ENCODE data around the gene CCDC18.
"Not testable (repeated sequence)": the region's sequence is repeated elsewhere in the genome, so short reads cannot be mapped to it uniquely, and the experiment has no call there.

The CCDC18 gene

GRCh38 chr1:93238425-93238824, 57.9 kb downstream of the CCDC18 start:
- H3K4me3 ChIP-seq (ENCODE audit: low read depth, low read length): no peak overlapping the region
- no peak for TF ChIP-seq CTCF (IDR thresholded peaks at IDR 0.05; ENCODE audit: borderline replicate concordance, insufficient read depth, low read depth, low read length)

GRCh38 chr1:93239863-93240262, 59.3 kb downstream of the CCDC18 start:
- H3K4me3 ChIP-seq (ENCODE audit: low read depth, low read length): no peak overlapping the region
- no peak for TF ChIP-seq CTCF (IDR thresholded peaks at IDR 0.05; ENCODE audit: borderline replicate concordance, insufficient read depth, low read depth, low read length)

GRCh38 chr1:93243233-93243632, 62.7 kb downstream of the CCDC18 start:
- not testable (repeated sequence) for H3K4me3 ChIP-seq (ENCODE audit: low read depth, low read length)

- TF ChIP-seq CTCF (IDR thresholded peaks at IDR 0.05; ENCODE audit: borderline replicate concordance, insufficient read depth, low read depth, low read length): no peak
- H3K4me3 ChIP-seq (ENCODE audit: low read depth, low read length): no peak overlapping the region
These were observed 64.0 kb downstream of the CCDC18 start for GRCh38 chr1:93244298-93245069.

GRCh38 chr1:93251966-93252365, 71.4 kb downstream of the CCDC18 start:
- TF ChIP-seq CTCF (IDR thresholded peaks at IDR 0.05; ENCODE audit: borderline replicate concordance, insufficient read depth, low read depth, low read length): no peak
- H3K4me3 ChIP-seq (ENCODE audit: low read depth, low read length): no peak overlapping the region

- no peak for TF ChIP-seq CTCF (IDR thresholded peaks at IDR 0.05; ENCODE audit: borderline replicate concordance, insufficient read depth, low read depth, low read length)
- H3K4me3 ChIP-seq (ENCODE audit: low read depth, low read length): no peak overlapping the region
These were observed 72.1 kb downstream of the CCDC18 start for GRCh38 chr1:93252598-93252997.

GRCh38 chr1:93253516-93253915, 73.0 kb downstream of the CCDC18 start:
- TF ChIP-seq CTCF (IDR thresholded peaks at IDR 0.05; ENCODE audit: borderline replicate concordance, insufficient read depth, low read depth, low read length): no peak
- H3K4me3 ChIP-seq (ENCODE audit: low read depth, low read length): no peak overlapping the region

Data from GM12875 (cell line).